Cardiac muscle cell (in vitro differentiated cells and primary cell): ENCODE data around the gene TARM1. TPM values are rescaled to one million over a fixed set of nuclear protein-coding genes. Genes with fewer than 3 reads are reported as not detected.
A peak's percentile ranks its signal among the peaks of the same experiment; 100 is the strongest.

Source experiments
- DNase-seq, 2 donors: peaks; one replicate each; pipeline versions ENCODE4 v3.0.0 to v3.0.0-alpha.2; 2010 to 2017; ENCODE audit warnings: low read depth in 1 of 2, low spot score in 1 of 2
- H3K27ac ChIP-seq: fragments of 200-600 bp; sonication (generic); 2 replicates; pipeline ENCODE4 v1.5.1; 2016
- H3K27me3 ChIP-seq: fragments of 200-600 bp; sonication (generic); 2 replicates; pipeline ENCODE4 v1.6.0; 2016; ENCODE audit warnings: control low read depth
- H3K36me3 ChIP-seq: fragments of 200-600 bp; sonication (generic); 2 replicates; pipeline ENCODE4 v1.5.1; 2016; ENCODE audit warnings: control low read depth
- H3K4me1 ChIP-seq: fragments of 200-600 bp; sonication (generic); 2 replicates; pipeline ENCODE4 v1.8.1; 2017; ENCODE audit warnings: low read depth, mild to moderate bottlenecking, mixed run types
- H3K4me3 ChIP-seq: fragments of 200-600 bp; sonication (generic); 2 replicates; pipeline ENCODE4 v1.5.1; 2016; ENCODE audit warnings: mild to moderate bottlenecking
- H3K9me3 ChIP-seq: fragments of 200-600 bp; sonication (generic); 2 replicates; pipeline ENCODE4 v1.5.1; 2017; ENCODE audit warnings: low read depth, mild to moderate bottlenecking, control low read depth
- polyA plus RNA-seq: library from polyadenylated mRNA; unstranded; fragments of >200 nt; fragmentation: Nextera tagmentation; extraction: Ambion mirVana; gene quantifications from 2 replicates; pipeline ENCODE4 v1.2.1, GENCODE V29; 2016
- total RNA-seq: library from RNA; depleted of rRNA; stranded (reverse); fragments of >200 nt; gene quantifications from 2 replicates; pipeline ENCODE4 v1.2.3, GENCODE V29; 2016
- TF ChIP-seq, protein P1 (sequence below): IDR thresholded peaks from 2 replicates; pipeline ENCODE4 v1.5.1; 2012; ENCODE audit warnings: low read depth, mild to moderate bottlenecking, low read length

TARM1 gene
- total and polyA plus RNA-seq, 2 experiments from 2014 or later = not detected

DNA sequence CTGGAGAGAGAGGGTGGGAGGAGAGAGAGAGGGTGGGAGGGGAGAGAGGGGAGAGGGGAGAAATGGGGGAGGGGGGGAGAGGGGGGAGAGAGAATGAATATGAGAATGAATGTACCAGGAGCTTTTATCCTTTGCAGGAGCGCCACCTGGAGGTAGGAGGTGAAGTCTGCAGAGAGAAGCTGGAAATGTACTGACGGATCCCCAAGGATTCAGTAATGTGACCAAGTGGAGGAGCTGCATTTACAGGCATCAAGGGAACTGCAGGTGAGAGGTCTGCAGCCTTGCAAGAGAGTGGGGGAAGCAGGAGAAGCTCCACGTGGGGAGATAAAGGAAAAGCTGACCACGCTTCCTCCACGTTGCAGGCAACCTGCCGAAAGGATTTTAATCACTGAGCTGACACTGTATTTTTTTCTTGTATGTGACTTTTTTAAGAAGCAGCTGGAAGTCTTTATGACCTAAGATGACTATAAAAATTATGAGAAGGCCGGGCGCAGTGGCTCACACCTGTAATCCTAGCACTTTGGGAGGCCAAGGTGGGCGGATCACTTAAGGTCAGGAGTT is 51.2 kb downstream of the TARM1 start:
- no peaks in the 10 kb centered on the region for H3K4me1 ChIP-seq
- DNase-seq = peak; percentile 66 to 79
- no peaks in the 10 kb centered on the region for H3K9me3 ChIP-seq
- H3K36me3 ChIP-seq = no peaks in the 10 kb centered on the region
- no peaks in the 10 kb centered on the region for H3K27me3 ChIP-seq
- H3K4me3 ChIP-seq = no peak overlapping the region
- TF ChIP-seq, protein P1, sequence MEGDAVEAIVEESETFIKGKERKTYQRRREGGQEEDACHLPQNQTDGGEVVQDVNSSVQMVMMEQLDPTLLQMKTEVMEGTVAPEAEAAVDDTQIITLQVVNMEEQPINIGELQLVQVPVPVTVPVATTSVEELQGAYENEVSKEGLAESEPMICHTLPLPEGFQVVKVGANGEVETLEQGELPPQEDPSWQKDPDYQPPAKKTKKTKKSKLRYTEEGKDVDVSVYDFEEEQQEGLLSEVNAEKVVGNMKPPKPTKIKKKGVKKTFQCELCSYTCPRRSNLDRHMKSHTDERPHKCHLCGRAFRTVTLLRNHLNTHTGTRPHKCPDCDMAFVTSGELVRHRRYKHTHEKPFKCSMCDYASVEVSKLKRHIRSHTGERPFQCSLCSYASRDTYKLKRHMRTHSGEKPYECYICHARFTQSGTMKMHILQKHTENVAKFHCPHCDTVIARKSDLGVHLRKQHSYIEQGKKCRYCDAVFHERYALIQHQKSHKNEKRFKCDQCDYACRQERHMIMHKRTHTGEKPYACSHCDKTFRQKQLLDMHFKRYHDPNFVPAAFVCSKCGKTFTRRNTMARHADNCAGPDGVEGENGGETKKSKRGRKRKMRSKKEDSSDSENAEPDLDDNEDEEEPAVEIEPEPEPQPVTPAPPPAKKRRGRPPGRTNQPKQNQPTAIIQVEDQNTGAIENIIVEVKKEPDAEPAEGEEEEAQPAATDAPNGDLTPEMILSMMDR = peak; percentile 68
- H3K27ac ChIP-seq = no peak overlapping the region

DNA sequence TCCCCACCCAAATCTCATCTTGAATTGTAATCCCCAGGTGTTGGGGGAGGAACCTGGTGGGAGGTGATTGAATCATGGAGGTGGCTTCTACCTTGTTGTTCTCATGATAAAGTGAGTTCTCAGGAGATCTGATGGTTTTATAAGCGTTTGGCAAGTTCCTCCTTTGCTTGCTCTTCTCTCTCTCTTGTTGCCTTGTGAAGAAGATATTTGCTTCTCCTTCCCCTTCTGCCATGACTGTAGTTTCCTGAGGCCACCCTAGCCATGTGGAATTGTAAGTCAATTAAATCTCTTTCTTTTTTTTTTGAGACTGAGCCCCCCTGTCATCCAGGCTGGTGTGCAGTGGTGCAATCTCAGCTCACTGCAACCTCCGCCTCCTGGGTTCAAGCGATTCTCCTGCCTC is 51.9 kb downstream of the TARM1 start:
- H3K36me3 ChIP-seq = no peaks in the 10 kb centered on the region
- H3K4me3 ChIP-seq = no peak overlapping the region
- DNase-seq = no peak
- H3K4me1 ChIP-seq = no peaks in the 10 kb centered on the region
- H3K9me3 ChIP-seq = no peaks in the 10 kb centered on the region
- no peak overlapping the region for H3K27ac ChIP-seq
- TF ChIP-seq, protein P1 = no peak
- H3K27me3 ChIP-seq = peaks cover 3% of the 10 kb centered on the region

DNA sequence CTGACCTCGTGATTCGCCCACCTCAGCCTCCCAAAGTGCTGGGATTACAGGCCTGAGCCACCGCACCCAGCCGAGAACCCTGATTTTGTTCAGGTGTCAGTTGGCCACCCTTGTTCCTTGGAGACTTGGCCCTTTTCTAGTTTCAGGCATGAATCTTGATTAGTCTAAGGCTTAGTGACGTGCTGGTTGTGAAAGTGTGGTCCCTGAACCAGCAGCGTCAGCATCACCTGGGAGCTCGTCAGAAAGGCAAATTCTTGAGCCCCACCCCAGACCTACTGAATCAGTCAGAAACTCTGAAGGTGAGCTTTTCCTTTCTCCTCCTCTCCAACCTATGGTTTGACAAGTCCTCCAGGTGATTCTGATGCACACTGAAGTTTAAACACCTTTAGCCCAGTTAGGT is 54.5 kb downstream of the TARM1 start:
- DNase-seq = no peak
- Histone ChIP-seq H3K9me3 (no peaks in the 10 kb centered on the region), H3K36me3 (no peaks in the 10 kb centered on the region), H3K4me1 (no peaks in the 10 kb centered on the region), H3K27me3 (peaks cover 3% of the 10 kb centered on the region), H3K27ac (no peak overlapping the region), H3K4me3 (no peak overlapping the region)
- TF ChIP-seq, protein P1 = no peak

DNA sequence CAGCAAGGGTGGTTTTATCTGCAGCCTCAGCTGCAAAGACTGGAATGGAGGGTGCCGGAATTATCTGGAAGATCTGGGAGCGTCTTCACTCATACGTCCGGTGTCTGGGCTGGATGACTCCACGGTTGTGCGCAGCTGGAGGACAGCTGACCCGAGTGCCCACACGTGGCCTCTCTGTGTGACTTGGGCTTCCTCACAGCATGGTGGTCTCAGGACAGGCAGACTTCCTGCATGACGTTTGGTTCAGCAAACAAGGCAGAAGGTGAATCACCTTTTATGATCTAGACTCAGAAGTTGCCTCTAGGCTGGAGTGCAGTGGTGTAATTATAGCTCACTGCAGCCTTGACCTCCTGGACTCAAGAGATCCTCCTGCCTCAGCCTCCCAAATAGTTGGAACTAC is 56.5 kb downstream of the TARM1 start:
- Histone ChIP-seq H3K27ac (no peak overlapping the region), H3K27me3 (peaks cover 3% of the 10 kb centered on the region), H3K9me3 (no peaks in the 10 kb centered on the region), H3K4me1 (peaks cover 4% of the 10 kb centered on the region), H3K4me3 (no peak overlapping the region), H3K36me3 (no peaks in the 10 kb centered on the region)
- DNase-seq = no peak
- TF ChIP-seq, protein P1 = no peak

DNA sequence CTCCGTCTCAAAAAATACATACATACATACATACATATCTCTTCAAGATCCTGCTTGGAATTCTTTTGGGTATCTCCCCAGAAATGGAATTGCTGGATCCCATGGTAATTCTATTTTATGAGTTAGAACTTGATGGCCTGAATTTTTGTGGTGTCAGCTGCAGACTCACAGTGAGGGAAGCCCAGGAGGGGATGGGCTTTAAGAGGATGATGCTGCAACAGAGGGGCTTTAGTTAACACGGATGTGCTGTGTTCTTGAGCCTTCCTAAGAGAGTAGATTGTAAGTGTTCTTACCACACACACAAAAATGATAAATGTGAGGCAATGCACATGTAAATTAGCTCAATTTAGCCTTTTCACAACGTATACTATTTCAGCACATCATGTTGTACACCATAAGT is 58.0 kb downstream of the TARM1 start:
- Histone ChIP-seq H3K4me3 (no peak overlapping the region), H3K27me3 (peaks cover 3% of the 10 kb centered on the region), H3K27ac (no peak overlapping the region), H3K36me3 (no peaks in the 10 kb centered on the region), H3K4me1 (peaks cover 4% of the 10 kb centered on the region), H3K9me3 (no peaks in the 10 kb centered on the region)
- TF ChIP-seq, protein P1 = no peak
- peak in 1 of 2 donors; percentile 58 for DNase-seq
